Activated CD4-positive, alpha-beta T cell treated with anti-CD3 and anti-CD28 coated beads for 4 hours (primary cell): ENCODE data around the gene TMEM218.
"Not testable (repeated sequence)": the region's sequence is repeated elsewhere in the genome, so short reads cannot be mapped to it uniquely, and the experiment has no call there.

Source experiments
- DNase-seq, 2 donors: peaks; one replicate each; pipeline ENCODE4 v3.0.0-alpha.2; 2020

TMEM218 gene

GRCh38 chr11:125073616-125074483 is 37.6 kb downstream of the TMEM218 start:
- DNase-seq: no peak

- no peak for DNase-seq
Measured at GRCh38 chr11:125072961-125073590, 38.4 kb downstream of the TMEM218 start.

- no peak for DNase-seq
Measured at GRCh38 chr11:125072218-125072960, 39.0 kb downstream of the TMEM218 start.

- DNase-seq: no peak
Measured at GRCh38 chr11:125071846-125072217, 39.6 kb downstream of the TMEM218 start.

- no peak for DNase-seq
Measured at GRCh38 chr11:125071435-125071834, 40.0 kb downstream of the TMEM218 start.

- no peak for DNase-seq
Measured at GRCh38 chr11:125070699-125071254, 40.6 kb downstream of the TMEM218 start.

- DNase-seq: no peak
Measured at GRCh38 chr11:125069796-125070195, 41.6 kb downstream of the TMEM218 start.

GRCh38 chr11:125069008-125069407 is 42.4 kb downstream of the TMEM218 start:
- DNase-seq: no peak

GRCh38 chr11:125068368-125068767 is 43.1 kb downstream of the TMEM218 start:
- no peak for DNase-seq

- no peak for DNase-seq
Measured at GRCh38 chr11:125064070-125064469, 47.4 kb downstream of the TMEM218 start.

GRCh38 chr11:125063429-125064043 is 47.9 kb downstream of the TMEM218 start:
- DNase-seq: no peak

GRCh38 chr11:125062931-125063428 is 48.4 kb downstream of the TMEM218 start, which contains the start of gene SLC37A2:
TSS of gene SLC37A2 (plus strand) at chr11:125063305. CDS start at chr11:125063368, 63 bp downstream.
- DNase-seq: peak; percentile 21 to 41

- no peak for DNase-seq
Measured at GRCh38 chr11:125062218-125062930, 49.1 kb downstream of the TMEM218 start.

- DNase-seq: no peak
Measured at GRCh38 chr11:125061281-125061680, 50.1 kb downstream of the TMEM218 start.

- no peak for DNase-seq
Measured at GRCh38 chr11:125057693-125058016, 53.8 kb downstream of the TMEM218 start.

GRCh38 chr11:125056931-125057692 is 54.3 kb downstream of the TMEM218 start:
- no peak for DNase-seq

GRCh38 chr11:125056111-125056510 is 55.3 kb downstream of the TMEM218 start:
- DNase-seq: not testable (repeated sequence)

- no peak for DNase-seq
Measured at GRCh38 chr11:125055107-125055715, 56.2 kb downstream of the TMEM218 start.

GRCh38 chr11:125053167-125053566 is 58.3 kb downstream of the TMEM218 start:
- DNase-seq: no peak

- DNase-seq: no peak
Measured at GRCh38 chr11:125052047-125052446, 59.4 kb downstream of the TMEM218 start.
